Iris pigment epithelial cell (primary cell): Measurements from ENCODE around the gene ENHO.

Source experiments
- DNase-seq: peaks from one replicate; pipeline ENCODE4 v3.0.0-alpha.2; 2011; ENCODE audit warnings: low read depth

Gene ENHO

GRCh38 chr9:34524349-34524748 lies 1.6 kb upstream of the ENHO start:
- no peak for DNase-seq

DNA sequence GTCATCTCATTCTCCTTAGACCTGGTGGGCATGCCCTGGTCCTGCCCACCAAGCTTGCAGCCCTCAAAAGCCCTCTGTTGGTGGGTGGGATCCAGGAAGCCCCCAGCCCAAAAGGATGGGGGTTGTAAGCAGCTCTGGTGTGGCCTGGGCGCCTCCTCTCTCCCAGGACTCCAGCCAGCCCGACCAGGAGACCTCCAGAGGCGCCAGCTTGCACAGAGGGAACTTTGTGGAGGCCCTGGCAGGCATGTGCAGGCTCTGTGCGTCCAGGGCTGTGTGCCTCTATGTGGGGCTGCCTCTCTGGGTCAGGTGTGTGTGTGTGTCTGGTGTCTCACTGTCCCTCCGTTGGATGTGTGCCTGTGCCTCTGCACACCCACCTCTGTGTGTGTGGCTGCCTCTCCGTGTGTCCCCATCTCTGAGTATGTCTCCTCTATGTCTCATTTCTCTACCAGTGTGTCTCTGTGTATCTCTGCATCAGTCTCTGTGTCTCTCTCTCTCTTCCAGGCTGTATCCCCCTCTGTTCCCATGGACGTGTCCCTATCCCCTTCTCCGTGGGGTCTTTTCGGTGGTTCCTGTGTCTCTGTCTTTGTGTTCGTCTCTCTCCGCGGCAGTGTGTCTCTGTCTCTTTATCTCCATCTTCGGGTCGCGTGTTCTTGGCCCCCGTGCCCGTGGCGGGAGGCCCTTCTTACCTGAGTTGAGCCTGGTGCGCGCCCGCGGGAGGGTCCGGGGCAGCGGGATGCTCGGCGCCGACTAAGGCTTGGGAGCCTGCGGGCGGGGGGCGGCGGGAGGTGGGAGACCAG lies 501 bp downstream of the ENHO start:
- DNase-seq: no peak

DNA sequence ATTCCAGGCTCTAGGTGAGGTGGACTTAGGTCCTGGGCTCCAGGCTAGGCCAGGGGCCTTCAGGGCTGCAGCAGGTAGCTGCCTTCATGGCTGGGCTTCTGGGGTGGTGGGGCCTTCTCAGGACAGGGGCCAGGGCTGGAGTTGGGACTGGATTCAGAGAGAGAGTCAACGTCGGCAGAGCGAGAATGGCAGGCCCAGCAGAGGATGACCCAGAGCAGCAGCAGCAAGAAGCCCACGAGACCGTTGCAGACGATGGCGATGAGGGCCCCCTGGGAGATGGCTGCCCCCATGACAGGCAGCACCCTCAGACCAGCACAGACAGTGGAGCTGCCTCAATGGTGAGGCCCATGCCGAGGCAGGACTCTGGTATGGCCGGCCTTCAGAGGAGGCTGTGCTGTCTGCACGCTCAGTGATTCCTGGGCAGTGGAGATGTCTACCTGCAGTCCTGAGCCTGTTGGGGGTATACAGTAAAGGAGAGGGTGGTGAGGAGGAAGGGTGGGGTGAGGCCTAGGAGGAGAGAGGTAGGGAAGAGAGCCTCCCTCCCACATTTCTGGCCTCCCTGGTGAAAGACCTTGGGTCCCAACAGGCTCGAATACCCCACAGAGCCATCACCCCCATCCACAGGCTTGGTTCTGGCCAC lies 1.3 kb downstream of the ENHO start:
- DNase-seq: no peak

GRCh38 chr9:34520505-34521385 lies 2.0 kb downstream of the ENHO start:
- DNase-seq: no peak

- no peak for DNase-seq
Observed at GRCh38 chr9:34520096-34520495, 2.7 kb downstream of the ENHO start.

DNA sequence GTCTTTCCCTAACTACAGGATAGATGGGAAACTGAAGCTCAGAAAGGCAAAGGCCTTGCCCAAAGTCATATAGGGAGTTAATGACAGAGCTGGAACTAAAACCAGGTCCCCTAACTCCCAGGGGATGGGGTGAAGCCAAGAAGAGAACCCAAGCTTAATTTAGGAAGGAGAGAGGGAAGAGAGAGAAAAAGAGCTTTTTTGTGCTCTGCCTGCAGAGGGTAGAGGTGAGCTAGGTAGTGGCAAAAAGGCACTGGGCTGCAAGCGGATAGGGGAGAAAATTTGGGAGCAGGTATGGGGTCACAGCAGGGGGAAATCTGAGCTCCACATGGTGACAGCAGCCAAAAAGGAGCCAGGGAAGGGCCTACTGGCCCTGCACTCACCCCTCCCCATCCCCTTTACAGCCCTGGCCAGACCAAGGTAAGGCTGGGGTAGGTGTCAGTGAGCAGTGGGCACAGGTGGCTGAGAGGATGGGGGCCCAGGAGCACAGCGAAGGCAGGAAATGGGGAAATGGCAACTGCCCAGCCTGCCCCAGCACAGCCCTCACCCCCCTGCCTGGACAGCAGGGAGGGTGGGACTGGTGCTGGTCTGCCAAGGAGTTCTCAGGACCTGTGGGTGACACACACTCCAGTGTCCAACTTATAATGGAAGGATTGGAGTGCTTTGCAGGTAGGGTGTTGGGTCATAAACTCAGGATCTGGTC lies 3.3 kb downstream of the ENHO start:
- no peak for DNase-seq

DNA sequence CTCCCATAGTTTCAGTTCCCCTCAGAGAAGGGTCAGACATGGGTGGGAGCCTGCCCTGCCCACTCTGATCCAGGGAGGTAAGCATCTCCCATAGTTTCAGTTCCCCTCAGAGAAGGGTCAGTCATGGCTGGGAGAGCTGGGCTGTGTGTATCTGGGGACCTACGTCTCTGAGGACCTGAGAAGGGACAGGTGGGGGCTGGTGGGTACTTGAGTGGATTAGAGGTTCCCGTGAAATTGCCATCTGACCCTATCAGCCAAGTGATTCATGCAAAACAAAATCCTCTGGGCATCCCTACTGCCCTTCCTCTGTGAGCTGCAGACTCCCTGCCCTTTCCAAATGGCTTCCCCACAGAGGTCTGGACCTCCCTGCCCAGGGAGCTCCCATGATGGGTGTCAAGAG lies 3.9 kb downstream of the ENHO start:
- DNase-seq: no peak

DNA sequence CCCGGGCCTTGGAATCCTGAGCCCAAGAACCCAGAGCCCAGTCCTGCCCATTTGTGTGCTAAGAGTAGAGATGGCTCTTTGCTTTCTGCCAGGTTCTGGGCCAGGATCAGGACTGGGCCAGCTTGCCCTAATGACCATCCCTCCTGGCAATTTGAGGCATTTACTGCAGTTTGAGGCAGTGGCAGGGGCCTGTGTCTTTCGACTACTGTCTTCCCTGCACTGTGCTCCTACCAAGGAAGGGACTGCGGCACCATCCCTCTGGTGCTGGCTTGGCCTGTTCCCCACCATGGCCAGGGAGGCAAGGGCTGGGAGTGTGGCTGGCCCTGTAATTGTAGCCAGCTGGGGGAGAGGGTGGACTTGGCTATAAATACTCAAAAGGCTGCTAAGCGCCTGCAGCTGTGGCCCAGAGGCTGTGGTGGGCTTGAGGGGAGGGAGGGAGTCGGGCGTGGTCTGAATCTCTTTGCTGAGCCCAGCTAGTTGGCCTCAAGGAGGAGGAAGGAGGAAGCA lies 4.6 kb downstream of the ENHO start:
- DNase-seq: no peak

- DNase-seq: no peak
Observed at GRCh38 chr9:34517185-34517584, 5.6 kb downstream of the ENHO start.

GRCh38 chr9:34515959-34516358 lies 6.8 kb downstream of the ENHO start:
- no peak for DNase-seq

- DNase-seq: no peak
Observed at GRCh38 chr9:34514816-34515215, 8.0 kb downstream of the ENHO start.

GRCh38 chr9:34514401-34514800 lies 8.4 kb downstream of the ENHO start:
- no peak for DNase-seq

- no peak for DNase-seq
Observed at GRCh38 chr9:34513567-34514214, 9.1 kb downstream of the ENHO start.

DNA sequence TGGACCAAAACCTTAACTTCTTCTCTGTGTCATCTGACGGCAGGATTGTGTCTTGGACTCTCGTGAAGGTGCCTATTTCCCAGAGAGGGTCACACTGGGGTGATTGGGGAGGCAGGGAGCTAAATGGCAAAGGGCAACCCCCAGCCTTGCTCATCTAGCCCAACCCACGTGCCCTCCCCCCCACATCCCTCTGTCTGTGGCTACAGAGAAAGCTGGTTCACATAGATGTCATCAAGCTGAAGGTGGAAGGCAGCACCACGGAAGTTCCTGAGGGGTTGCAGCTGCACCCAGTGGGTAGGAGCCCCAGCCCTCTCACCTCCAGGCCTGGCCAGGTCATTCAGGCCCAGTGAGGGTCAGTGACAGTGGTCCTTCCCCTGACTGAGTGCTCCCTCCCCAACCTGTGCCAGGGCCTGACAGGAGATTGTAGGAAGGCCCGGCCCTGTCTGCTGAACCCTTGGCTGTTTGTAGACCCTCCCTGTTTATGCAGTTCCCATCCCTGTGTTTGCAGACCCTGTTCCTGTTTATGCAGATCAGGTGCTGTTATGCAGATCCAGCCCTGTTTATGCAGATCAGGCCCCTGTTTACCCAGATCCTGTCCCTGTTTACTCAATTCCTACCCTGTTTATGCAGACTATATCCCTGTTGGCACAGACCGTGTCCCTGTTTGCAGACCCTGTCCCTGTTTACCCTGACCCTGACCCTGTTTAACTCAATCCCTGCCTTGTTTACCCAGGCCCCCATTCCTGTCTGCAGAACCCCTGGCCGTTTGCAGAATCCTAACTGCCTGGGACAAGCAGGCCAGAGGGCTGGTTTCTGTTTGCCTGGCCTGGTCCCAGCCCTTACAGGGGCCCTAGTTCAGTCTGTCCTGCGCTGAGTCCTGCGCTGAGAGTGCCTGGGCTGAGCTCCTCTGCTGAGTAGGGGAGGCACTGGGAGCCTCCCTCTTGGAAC lies 10.4 kb downstream of the ENHO start:
- DNase-seq: no peak

DNA sequence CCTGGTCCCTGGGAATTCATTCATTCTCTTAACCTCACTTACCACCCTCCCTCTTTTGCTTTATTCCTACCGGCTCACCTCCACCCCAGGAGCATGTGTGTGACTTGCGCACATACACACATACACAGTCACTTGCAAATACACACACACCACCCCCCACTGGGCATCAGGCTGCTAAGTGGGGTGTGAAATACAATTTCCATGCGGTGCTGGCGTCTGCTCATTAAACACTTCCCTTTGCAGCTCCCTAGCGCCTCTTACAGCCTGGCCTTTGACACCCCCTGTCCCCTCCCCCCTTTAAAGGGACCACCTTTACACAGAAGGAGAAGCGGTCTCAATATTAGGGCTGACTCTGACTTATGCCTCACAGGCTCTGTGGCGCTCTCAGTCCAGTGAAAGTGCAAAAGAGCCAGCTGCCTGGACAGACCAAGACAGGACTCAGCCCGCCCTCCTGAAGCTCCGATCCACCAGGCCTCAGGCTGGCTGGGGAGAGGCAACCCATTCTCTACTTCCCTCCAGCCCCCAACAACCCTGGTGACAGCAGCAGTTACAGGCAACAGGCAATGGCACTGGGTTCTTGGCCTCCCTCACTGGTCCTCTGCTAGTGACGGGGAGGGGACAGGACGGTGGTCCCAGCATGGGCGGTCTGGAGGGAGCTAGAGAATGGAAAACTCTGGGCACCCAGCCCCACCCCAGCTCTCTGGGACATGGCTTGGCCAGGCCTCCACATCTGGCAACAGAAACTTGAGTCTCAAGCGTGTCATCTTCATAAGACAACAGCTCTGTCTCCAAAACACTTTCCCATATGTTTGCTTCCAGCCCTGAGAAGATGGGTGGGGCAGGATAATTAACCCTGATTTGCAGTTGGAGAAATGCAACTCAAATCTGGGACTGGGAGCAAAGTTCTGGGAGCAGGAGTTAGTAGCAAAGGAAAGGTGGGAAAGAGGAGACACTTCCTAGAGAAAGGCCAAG lies 12.0 kb downstream of the ENHO start:
- DNase-seq: no peak

DNA sequence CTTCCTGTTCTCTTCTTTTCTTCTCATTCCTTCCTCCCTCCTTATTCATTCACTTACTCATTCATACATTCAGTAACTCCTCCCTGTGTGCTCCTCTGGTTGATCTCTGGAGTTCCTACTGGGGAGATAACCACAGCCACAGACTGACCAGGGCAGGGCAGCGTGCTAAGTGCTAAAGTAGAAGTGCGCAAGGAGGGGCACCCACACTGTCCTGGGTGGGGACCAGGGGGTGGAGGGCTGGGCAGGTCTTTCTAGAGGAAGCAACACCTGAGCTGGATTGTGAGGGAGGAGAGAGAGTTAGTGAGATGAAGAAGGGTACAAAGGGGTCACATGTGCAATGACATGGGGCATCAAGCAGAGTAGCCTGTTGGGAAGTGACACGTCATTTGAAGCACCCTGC lies 13.8 kb downstream of the ENHO start:
- no peak for DNase-seq

- DNase-seq: no peak
Observed at GRCh38 chr9:34508463-34508862, 14.3 kb downstream of the ENHO start.

GRCh38 chr9:34507966-34508365 lies 14.8 kb downstream of the ENHO start:
- DNase-seq: no peak

GRCh38 chr9:34507556-34507955 lies 15.2 kb downstream of the ENHO start:
- no peak for DNase-seq
